Dermis blood vessel endothelial cell (primary cell): ENCODE measurements around the gene SENP6. TPM values are rescaled to one million over a fixed set of nuclear protein-coding genes. Genes with fewer than 3 reads are reported as not detected.
"Not testable (repeated sequence)": the region's sequence is repeated elsewhere in the genome, so short reads cannot be mapped to it uniquely, and the experiment has no call there.

Experiments
- DNase-seq: peaks from one replicate; pipeline ENCODE4 v3.0.0; 2010
- total RNA-seq: library from RNA; depleted of rRNA; stranded (reverse); fragments of >200 nt; gene quantifications from 2 replicates; pipeline ENCODE4 v1.2.3, GENCODE V29; 2014

The SENP6 gene, protein sequence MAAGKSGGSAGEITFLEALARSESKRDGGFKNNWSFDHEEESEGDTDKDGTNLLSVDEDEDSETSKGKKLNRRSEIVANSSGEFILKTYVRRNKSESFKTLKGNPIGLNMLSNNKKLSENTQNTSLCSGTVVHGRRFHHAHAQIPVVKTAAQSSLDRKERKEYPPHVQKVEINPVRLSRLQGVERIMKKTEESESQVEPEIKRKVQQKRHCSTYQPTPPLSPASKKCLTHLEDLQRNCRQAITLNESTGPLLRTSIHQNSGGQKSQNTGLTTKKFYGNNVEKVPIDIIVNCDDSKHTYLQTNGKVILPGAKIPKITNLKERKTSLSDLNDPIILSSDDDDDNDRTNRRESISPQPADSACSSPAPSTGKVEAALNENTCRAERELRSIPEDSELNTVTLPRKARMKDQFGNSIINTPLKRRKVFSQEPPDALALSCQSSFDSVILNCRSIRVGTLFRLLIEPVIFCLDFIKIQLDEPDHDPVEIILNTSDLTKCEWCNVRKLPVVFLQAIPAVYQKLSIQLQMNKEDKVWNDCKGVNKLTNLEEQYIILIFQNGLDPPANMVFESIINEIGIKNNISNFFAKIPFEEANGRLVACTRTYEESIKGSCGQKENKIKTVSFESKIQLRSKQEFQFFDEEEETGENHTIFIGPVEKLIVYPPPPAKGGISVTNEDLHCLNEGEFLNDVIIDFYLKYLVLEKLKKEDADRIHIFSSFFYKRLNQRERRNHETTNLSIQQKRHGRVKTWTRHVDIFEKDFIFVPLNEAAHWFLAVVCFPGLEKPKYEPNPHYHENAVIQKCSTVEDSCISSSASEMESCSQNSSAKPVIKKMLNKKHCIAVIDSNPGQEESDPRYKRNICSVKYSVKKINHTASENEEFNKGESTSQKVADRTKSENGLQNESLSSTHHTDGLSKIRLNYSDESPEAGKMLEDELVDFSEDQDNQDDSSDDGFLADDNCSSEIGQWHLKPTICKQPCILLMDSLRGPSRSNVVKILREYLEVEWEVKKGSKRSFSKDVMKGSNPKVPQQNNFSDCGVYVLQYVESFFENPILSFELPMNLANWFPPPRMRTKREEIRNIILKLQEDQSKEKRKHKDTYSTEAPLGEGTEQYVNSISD
- 76.6 and 80.3 TPM in 2 replicates for total RNA-seq

DNA sequence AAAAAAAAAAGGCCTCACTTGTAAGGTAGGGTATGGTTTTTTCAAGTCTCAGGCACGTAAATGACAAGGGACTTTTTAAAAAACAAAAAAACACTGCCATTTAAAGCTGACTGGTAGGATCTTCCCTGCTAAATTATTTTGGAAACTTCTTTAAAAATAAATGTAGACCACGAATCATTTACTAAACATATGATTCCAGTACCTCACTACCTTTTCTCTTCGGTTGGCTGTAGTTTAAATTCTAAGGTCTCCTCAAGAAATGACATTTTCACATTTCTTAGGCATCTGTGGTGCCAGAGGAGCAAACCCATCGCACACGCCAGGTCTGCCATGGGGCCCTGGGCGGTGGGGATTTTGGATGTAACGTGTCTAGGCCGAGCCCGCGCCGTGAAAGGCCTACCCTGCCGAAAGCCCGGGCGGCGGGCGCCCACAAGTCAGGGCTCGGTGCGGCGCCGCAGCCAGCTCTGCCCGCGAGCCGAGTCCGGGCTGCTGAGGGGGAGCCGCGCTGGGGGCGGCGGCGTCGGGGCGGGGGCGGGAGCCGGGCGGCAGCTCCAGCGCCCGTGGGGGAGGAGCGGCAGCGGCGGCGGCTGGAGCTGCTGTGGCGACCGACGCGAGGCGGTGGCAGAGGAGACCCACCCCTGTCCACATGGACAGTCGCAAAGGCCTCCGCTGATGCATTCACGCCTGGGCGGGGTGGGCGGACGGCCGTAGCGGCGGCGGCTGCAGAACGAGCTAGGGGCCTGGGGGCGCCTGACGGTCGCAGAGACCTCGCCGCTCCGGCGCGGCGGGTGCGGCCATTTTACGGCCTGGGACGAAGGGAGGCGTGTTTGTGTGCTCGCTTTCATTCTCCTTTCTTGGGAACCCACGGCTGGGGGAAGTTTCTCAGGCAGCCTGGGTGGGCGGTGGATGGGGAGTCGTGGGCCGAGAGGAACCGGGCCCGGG lies at the start of gene SENP6:
SENP6 (plus strand) TSS at position 577 of the 942 bp plus-strand sequence. CDS start 645 bp downstream, outside the sequence.
- DNase-seq, result peak; percentile 87

DNA sequence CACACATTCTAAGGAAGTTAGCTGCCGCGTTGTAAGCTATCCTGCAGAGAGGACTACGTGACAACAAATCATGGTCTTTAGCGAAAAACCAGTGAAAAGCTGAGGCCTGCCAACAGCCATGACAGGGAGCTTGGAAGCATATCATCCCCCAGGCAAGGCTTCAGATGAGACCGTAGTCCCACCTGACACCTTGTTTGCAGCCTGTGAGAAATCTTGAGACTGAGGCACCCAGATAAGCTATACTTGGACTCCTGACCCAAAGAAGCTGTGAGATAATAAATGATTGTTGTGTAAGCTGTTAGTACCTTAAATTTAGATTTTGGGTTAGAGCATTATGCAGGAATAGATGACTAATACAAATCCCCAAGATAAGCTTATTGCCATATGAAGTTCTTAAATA lies 45.4 kb upstream of the SENP6 start:
- no peak for DNase-seq

DNA sequence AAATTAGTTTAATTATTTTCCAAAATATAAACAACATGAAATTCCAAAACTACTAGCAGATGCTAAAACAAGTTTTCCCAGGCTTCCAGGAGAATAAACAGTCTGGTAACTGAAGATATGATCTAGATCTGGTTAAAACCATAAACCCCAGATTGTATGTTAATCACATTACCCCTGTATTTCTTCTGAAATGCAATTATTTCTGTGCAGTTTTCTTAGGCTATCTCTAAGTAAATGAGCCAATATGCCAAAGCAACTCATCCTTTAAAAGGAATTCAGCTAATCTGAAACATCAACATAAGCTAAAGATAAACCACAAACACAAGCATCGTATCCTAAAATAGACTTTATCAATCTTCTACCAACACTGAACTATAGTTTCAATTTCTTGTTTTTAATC lies 44.6 kb upstream of the SENP6 start:
- DNase-seq, result no peak

DNA sequence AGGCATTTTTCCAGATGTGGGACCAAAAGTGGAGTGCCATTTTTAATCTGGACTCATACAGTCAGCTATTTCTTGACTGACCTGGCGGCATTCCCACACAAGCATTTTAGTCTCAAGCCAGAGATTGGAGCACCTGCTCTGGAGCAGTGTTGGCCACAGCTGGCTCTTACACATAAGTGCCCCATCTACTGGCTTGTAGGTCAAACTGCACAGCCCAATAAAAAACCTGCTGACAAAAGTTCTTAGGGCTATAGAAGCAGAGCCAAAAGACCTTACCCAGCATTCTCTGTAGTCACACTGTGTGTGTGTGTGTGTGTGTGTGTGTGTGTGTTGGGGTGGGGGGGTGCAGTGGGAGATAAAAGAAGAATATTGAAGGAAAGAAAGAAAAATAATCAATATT lies 38.6 kb upstream of the SENP6 start:
- peak; percentile 64 for DNase-seq

DNA sequence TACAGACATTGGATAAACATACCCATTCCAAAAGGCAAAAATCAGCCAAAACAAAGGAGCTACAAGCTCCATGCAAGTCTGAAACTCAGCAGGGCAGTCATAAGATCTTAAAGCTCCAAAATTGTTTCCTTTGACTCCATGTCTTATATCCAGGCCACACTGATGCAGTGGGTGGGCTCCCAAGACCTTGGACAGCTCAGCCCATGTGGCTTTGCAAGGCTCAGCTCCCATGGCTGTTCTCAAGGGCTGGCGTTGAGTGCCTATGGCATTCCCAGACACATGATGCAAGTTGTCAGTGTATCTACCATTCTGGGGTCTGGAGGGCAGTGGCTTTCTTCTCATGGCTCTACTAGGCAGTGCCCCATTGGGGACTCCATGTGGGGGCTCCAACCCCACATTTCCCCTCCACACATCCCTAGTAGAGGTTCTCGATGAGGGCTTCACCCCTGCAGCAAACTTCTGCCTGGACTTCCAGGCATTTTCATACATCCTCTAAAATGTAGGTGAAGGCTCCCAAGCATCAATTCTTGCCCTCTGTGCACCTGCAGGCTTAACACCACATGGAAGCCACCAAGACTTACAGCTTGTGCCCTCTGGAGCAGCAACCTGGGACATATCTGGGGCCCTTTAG lies 35.4 kb upstream of the SENP6 start:
- no peak for DNase-seq

DNA sequence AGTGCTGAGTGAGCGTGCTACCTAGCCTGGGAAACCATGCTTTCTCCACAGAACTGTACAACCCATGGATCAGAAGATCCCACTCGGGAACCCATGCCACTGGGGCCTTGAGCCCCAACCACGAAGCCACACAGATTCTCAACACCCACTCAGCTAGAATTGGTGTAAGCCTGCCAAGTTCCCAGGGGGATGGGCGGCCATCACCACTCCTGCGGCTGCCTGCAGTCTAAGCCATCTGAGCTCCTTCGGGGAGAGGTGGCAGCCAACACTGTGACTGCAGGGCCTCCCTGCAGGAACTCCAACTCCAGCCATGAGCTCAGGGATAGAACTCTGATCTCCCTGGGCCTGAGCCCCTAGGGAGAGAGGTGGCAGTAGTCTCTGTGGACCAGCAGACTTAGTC lies 33.6 kb upstream of the SENP6 start:
- no peak for DNase-seq

DNA sequence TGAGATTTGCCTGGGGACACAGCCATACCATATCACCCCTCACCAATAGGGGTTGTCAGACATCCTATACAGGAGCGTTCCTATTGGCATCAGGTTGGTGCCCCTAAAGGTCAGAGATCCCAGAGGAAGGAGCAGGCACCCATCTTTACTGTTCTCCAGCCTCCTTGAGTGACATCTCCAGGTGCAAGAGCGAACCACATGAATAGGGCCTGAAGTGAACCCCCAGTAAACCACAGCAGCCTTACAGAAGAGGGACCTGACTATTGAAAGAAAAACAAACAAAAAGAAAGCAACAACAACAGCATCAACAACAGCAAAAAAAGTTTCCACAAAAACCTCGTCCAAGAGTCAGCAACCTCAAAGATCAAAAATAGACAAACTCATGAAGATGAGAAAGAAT lies 32.7 kb upstream of the SENP6 start:
- no peak for DNase-seq

DNA sequence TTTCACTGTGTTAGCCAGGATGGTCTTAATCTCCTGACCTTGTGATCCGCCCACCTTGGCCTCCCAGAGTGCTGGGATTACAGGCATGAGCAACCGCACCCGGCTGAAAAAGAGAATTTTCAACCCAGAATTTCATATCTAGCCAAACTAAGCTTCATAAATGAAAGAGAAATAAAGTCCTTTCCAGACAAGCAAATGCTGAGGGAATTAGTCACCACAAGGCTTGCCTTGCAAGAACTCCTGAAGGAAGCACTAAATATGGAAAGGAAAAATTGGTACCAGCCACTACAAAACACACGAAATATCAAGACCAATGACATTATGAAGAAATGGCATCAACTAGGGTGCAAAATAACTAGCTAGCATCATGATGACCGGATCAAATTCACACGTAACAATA lies 31.0 kb upstream of the SENP6 start:
- DNase-seq, result not testable (repeated sequence)

DNA sequence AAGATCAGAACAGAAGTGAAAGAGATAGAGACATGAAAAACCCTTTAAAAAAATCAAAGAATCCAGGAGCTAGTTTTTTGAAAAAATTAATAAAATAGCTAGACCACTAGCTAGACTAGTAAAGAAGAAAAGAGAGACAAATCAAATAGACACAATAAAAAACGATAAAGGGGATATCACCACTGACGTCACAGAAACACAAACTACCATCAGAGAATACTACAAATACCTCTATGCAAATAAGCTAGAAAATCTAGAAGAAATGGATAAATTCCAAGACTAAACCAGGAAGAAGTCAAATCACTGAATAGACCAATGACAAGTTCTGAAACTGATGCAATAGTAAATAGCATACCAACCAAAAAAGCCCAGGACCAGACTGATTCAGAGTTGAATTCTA lies 29.6 kb upstream of the SENP6 start:
- DNase-seq, result no peak

DNA sequence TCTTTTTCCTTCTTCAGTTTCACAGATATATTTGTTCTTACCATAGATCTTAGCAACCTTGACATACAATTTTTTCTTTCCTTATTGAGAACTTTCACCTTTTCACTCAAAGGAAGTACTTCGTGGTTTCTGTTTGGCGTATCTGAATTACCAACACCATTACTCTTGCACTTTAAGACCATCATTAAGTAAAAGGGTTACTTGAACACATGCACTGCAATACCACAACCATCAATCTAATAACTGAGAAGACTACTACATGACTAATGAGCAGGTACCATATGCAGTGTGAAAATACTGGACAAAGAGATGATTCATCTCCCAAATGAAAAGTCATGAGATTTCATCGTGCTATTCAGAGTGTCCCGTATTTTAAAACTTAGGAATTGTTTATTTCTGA lies 21.7 kb upstream of the SENP6 start:
- no peak for DNase-seq

DNA sequence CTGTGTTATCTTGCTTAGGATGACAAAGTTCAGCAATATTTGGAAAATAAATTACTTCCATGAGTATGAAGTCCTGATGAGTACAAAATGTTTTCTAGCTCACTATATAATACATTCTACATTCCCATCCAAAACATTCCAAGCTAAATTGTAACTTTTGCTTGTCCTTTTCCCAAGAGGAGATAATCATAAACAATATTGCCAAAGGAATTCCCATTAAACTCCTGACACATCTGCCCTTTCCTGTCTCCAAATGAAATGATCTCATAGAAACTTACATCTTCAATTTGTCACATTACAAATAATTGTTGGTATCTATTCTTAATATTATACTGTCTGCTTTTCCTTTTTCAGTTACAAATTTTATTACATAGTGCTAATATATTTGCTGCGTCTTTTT lies 20.4 kb upstream of the SENP6 start:
- DNase-seq, result no peak

DNA sequence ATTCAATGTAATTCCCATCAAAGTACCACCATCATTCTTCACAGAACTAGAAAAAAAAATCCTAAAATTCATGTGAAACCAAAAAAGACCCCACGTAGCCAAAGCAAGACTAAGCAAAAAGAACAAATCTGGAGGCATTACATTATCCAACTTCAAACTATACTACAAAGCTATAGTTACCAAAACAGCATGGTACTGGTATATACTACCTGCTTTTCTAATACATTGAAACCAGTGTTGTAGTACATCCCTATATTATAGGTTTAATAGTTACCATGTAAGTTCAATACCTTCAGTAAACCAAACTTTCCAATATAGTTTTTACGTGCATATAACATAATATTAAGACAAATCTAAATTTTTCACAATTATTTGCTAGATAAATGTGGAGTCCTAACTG lies 17.1 kb upstream of the SENP6 start:
- not testable (repeated sequence) for DNase-seq

DNA sequence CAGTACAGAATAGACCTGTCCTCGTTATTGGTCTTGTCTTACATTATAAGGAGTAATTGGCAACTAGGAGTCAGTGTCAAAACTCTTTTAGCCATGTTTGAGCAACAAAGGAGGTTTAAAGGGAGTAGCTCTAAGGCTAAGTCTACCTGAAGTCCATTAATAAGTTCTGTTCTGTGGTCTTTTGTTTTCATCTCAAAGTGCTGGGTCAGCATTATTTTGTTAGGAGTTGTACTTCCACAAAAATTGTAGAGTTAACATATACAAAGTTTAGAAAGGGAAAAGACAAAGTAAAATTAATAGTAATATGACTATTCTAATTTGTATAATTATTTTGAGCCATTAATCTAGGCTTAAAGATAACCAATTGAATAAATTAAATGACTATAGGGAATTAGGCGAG lies 12.7 kb upstream of the SENP6 start:
- no peak for DNase-seq

DNA sequence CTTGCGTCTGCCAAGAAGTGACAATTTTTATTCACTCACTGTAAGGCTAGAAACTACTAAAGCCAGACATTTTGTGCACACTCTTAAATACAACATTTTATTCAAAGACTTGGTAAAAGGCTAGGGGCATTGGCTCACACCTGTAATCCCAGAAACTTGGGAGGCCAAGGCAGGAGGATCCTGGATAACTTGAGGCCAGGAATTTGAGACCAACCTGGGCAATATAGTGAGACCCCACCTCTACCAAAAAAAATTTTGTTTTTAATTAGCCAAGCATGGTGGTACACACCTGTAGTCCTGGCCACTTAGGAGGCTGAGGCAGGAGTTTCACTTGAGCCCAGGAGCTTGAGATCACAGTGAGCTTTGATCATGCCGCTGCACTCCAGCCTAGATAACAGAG lies 11.3 kb upstream of the SENP6 start:
- DNase-seq, result no peak

DNA sequence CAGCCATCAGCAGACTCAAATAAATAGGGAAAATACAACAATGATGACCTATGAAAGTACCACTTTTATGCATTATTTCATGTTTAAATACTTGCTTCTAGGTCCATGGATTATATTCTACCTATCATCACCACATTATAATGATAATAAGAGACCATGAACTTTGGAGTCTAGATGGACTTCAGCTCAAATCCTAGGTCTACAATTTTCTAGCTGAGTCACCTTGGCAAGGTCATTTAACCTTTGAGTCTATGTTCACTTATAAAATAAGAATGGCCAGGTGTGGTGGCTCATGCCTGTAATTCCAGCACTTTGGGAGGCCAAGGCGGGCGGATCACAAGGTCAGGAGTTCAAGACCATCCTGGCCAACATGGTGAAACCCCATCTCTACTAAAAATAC lies 5.3 kb upstream of the SENP6 start:
- not testable (repeated sequence) for DNase-seq

DNA sequence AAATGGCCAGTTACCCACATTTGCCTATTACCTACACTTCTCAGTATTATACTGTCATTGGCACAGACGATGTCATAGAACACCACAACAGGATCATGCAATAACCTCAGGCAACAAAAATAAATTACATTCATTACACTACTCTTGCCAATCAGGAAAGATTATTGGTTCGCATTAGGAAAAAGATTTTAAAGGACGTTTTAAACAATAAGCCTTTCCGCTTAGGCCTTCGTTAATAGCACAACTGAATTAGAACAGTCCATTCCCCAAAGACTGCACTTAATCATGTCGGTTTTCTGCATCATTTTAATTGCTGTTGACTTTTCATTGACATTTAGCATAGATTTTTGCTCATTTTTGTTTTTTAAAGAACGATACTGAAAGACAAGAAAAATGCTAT lies 912 bp upstream of the SENP6 start:
- no peak for DNase-seq

DNA sequence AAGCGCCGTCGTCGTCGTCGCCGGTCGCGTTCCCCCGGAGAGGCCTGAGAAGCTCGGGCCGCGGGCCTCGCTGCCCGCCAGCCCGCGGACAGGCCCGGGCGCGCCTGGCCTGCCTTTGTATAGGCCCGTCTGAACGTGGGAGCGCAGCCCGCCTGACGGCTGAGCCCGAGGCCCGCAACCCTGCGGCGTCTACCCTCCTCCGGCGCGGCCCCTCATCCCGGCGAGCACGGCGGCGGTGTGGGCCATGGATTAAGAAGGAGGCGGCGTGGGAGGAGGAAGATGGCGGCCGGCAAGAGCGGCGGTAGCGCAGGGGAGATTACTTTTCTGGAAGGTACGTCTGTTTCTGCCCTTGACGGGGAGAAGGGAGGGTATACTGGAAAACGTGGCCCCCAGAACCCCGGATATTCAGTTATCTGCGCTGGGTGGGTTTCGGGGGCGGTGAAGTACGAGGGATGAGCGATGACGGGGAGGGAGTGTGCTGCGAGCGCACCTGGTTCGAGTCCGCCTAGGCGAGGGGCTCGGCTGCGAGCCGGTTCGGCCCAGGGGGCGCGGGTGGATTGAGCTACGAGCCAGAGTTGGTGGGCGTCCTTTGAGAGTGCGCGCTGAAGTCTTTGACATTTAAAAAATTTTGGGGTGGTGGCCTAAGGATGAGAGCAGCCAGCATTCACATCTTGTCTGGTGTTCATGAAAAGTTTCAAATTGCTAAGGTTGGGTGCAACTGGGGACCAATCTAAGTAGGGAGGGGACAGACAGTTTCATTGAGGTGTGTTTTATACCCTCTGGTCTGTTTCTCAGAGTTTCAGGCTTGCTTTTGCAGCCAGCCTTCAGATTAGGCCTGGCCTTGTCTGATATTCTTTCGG lies 796 bp downstream of the SENP6 start:
- peak; percentile 59 for DNase-seq

DNA sequence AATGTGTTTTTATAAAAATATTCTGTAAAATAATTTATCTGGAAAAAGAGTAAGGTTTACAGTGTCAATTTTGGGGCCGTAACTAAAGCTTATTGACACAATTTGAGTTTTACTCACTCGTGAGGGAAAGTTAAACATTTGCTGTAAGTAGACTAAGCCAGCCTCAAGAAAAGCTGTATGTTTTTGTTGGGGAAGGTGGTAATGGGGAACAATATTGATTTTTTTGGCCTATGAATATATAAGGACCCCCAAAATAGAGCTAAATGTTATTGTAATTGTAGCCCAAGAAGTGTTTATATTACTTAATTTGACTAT lies 1.4 kb downstream of the SENP6 start:
- DNase-seq, result no peak

DNA sequence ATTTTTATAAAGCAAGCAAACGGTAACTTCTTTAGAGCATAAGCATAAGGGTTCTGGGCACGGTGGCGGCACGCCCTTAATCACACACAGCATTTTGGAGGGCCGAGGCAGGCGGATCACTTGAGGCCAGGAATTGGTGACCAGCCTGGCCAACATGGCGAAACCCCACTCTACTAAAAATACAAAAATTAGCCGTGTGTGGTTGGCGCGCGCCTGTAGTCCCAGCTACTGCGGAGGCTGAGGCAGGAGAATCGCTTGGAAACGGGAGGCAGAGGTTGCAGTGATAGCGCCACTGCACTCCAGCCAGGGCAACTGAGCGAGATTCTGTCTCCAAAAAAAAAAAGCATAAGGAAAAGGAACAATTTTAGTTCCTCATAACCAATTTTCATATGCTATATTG lies 2.6 kb downstream of the SENP6 start:
- no peak for DNase-seq

DNA sequence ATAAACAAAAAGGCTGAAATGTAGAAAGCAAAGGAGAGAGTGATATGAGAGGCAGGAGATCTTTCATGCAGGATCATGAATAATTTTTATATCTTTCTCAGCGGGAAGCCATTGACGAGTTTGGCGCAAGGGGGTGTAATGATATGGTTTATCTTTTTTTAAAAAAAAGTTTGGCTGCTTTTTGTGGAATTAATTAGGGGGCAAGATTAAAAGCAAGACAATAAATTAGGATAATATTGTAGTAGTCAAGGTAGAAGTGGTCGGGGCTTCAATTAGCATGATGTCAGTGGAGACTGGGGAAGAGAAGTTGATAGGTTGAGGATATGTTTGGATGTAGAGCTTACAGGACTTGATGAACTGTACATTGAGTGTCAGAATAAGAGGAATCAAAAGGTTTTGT lies 4.0 kb downstream of the SENP6 start:
- DNase-seq, result no peak

DNA sequence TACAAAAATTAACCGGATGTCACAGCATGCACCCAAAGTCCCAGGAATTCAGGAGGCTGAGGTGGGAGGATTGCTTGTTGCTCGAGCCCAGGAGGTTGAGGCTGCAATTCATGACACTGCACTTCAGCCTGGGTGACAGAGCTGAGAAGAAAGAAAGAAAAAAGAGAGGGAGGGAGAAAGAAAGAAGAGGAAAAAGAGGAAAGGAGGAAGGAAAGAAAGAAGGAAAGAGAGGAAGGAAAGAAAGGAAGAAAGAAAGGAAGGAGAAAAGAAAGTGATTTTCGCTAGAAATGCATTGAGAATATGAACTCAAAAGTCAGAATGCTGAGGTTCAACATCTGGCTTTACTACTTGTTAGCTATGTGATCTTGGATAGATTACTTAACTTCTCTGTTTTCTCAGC lies 6.6 kb downstream of the SENP6 start:
- DNase-seq, result no peak
